Activated CD4-positive, alpha-beta memory T cell treated with anti-CD3 and anti-CD28 coated beads, Interleukin-2, amount 10 ng/mL, durations not matched to agents 7 days and 5 days (primary cell): ENCODE measurements around the gene BBIP1. TPM values are rescaled to one million over a fixed set of nuclear protein-coding genes. Genes with fewer than 3 reads are reported as not detected.
"Not testable (repeated sequence)": the region's sequence is repeated elsewhere in the genome, so short reads cannot be mapped to it uniquely, and the experiment has no call there.

ENCODE experiments used
- CTCF ChIA-PET: fragments of 350-600 bp; sonication (Branson Sonifier 250); formaldehyde crosslinking; loops from one replicate; lab custom pipeline; 2021; ENCODE audit warnings: antibody characterized with exemption, inconsistent platforms; lab: Charles Lee
- POLR2A ChIA-PET: fragments of 350-600 bp; sonication (Branson Sonifier 250); formaldehyde crosslinking; loops from one replicate; lab custom pipeline; 2021; ENCODE audit warnings: antibody characterized with exemption; lab: Charles Lee
- DNase-seq: peaks from one replicate; pipeline ENCODE4 v3.0.0-alpha.2; 2020
- H3K27ac Mint-ChIP-seq: one replicate; pipeline ENCODE4 v1.8.0; 2021; ENCODE audit warnings: mild to moderate bottlenecking, mixed read lengths
- H3K27me3 Mint-ChIP-seq: one replicate; pipeline ENCODE4 v1.8.0; 2021; ENCODE audit warnings: mixed read lengths
- H3K36me3 Mint-ChIP-seq: one replicate; pipeline ENCODE4 v1.8.0; 2021; ENCODE audit warnings: low read depth, mixed read lengths
- H3K4me1 Mint-ChIP-seq: one replicate; pipeline ENCODE4 v1.8.0; 2021; ENCODE audit warnings: mixed read lengths
- H3K4me3 Mint-ChIP-seq: one replicate; pipeline ENCODE4 v1.8.0; 2021; ENCODE audit warnings: mild to moderate bottlenecking, mixed read lengths
- H3K9me3 Mint-ChIP-seq: one replicate; pipeline ENCODE4 v1.8.0; 2021; ENCODE audit warnings: mixed read lengths
- total RNA-seq, 2 experiments: library from RNA; stranded (reverse); gene quantifications; one replicate each; pipeline ENCODE4 v1.2.3, GENCODE V29; 2021

Gene BBIP1
- total RNA-seq, 2 experiments from 2014 or later: 24.8 to 30.2 TPM

- H3K4me1 Mint-ChIP-seq: peaks cover 44% of the 10 kb centered on the region
- ChIA-PET POLR2A (interaction anchor here (0.9 to 2.1 kb wide), 3 partner anchors 9 to 130 kb away, joined by 3 to 15 read pairs (median 10); no protein-coding TSS in a partner anchor), CTCF (interaction anchor here (1.3 to 1.7 kb wide), 4 partner anchors 9 to 71 kb away, joined by 3 to 10 read pairs (median 3); no protein-coding TSS in a partner anchor)
- H3K27ac Mint-ChIP-seq: peak overlapping the region; percentile 34
- no peak for DNase-seq
- no peaks in the 10 kb centered on the region for H3K27me3 Mint-ChIP-seq
- H3K4me3 Mint-ChIP-seq: peak overlapping the region; percentile 64
- H3K36me3 Mint-ChIP-seq: peaks cover 35% of the 10 kb centered on the region
- no peaks in the 10 kb centered on the region for H3K9me3 Mint-ChIP-seq
Measured at GRCh38 chr10:110873951-110874350, 45.0 kb downstream of the BBIP1 start.

GRCh38 chr10:110872984-110873923, 45.7 kb downstream of the BBIP1 start:
- ChIA-PET POLR2A (interaction anchor here (0.9 to 2.5 kb wide), 12 partner anchors 9 to 129 kb away, joined by 3 to 26 read pairs (median 10); partner anchors contain the start of genes BBIP1 and SHOC2), CTCF (interaction anchor here (0.8 to 1.7 kb wide), 9 partner anchors 9 to 70 kb away, joined by 3 to 10 read pairs (median 3); no protein-coding TSS in a partner anchor)
- H3K9me3 Mint-ChIP-seq: no peaks in the 10 kb centered on the region
- H3K4me1 Mint-ChIP-seq: peaks cover 51% of the 10 kb centered on the region
- no peaks in the 10 kb centered on the region for H3K27me3 Mint-ChIP-seq
- peaks cover 29% of the 10 kb centered on the region for H3K36me3 Mint-ChIP-seq
- H3K27ac Mint-ChIP-seq: peak overlapping the region; percentile 85
- DNase-seq: no peak
- H3K4me3 Mint-ChIP-seq: peak overlapping the region; percentile 85

GRCh38 chr10:110872145-110872983, 46.6 kb downstream of the BBIP1 start:
- Mint-ChIP-seq H3K4me3 (peak overlapping the region; percentile 90), H3K27me3 (no peaks in the 10 kb centered on the region), H3K36me3 (peaks cover 21% of the 10 kb centered on the region), H3K4me1 (peaks cover 60% of the 10 kb centered on the region), H3K9me3 (no peaks in the 10 kb centered on the region), H3K27ac (peak overlapping the region; percentile 85)
- ChIA-PET CTCF (interaction anchor here (0.8 to 1.7 kb wide), 13 partner anchors 8 to 98 kb away, joined by 3 to 15 read pairs (median 3); no protein-coding TSS in a partner anchor), POLR2A (interaction anchor here (1.1 to 3.2 kb wide), 17 partner anchors 8 to 123 kb away, joined by 3 to 98 read pairs (median 6); partner anchors contain the start of genes BBIP1 and SHOC2)
- peak; percentile 77 for DNase-seq

- Mint-ChIP-seq H3K4me3 (peak within 1 kb of the TSS; percentile 90), H3K4me1 (peaks cover 66% of the 10 kb centered on the region), H3K36me3 (peaks cover 17% of the 10 kb centered on the region), H3K27me3 (no peaks in the 10 kb centered on the region), H3K9me3 (no peaks in the 10 kb centered on the region), H3K27ac (peak within 1 kb of the TSS; percentile 94)
- peak; percentile 96 for DNase-seq
- ChIA-PET CTCF (interaction anchor here (0.6 to 1.2 kb wide), 11 partner anchors 11 to 272 kb away, joined by 3 to 15 read pairs (median 3); partner anchors contain the start of genes BBIP1 and SHOC2), POLR2A (interaction anchor here (0.6 to 3.2 kb wide), 15 partner anchors 8 to 305 kb away, joined by 3 to 98 read pairs (median 6); partner anchors contain the start of genes BBIP1 and SHOC2)
Measured at GRCh38 chr10:110871298-110872084, 47.5 kb downstream of the BBIP1 start, which contains the start of gene PDCD4. PDCD4 (plus strand) TSS chr10:110871928; CDS start chr10:110876028, 4,100 bp downstream.

- peaks cover 70% of the 10 kb centered on the region for H3K4me1 Mint-ChIP-seq
- H3K27ac Mint-ChIP-seq: peak overlapping the region; percentile 94
- ChIA-PET POLR2A (interaction anchor here (0.6 to 3.2 kb wide), 11 partner anchors 11 to 122 kb away, joined by 3 to 98 read pairs (median 6); partner anchors contain the start of genes BBIP1 and SHOC2), CTCF (interaction anchor here (0.8 to 1.2 kb wide), 6 partner anchors 13 to 271 kb away, joined by 3 to 15 read pairs (median 4); no protein-coding TSS in a partner anchor)
- H3K9me3 Mint-ChIP-seq: no peaks in the 10 kb centered on the region
- H3K27me3 Mint-ChIP-seq: no peaks in the 10 kb centered on the region
- peak overlapping the region; percentile 90 for H3K4me3 Mint-ChIP-seq
- DNase-seq: no peak
- peaks cover 12% of the 10 kb centered on the region for H3K36me3 Mint-ChIP-seq
Measured at GRCh38 chr10:110870823-110871297, 48.1 kb downstream of the BBIP1 start.

- Mint-ChIP-seq H3K9me3 (no peaks in the 10 kb centered on the region), H3K36me3 (peaks cover 8% of the 10 kb centered on the region), H3K4me3 (peak overlapping the region; percentile 90), H3K27ac (peak overlapping the region; percentile 94), H3K4me1 (peaks cover 80% of the 10 kb centered on the region), H3K27me3 (no peaks in the 10 kb centered on the region)
- ChIA-PET CTCF (interaction anchor here (1.5 kb wide), 2 partner anchors 66 kb away, joined by 5 to 7 read pairs; no protein-coding TSS in a partner anchor), POLR2A (interaction anchor here (1.2 to 5.3 kb wide), 6 partner anchors 9 to 49 kb away, joined by 3 to 98 read pairs (median 22); partner anchors contain the start of genes BBIP1 and SHOC2)
- no peak for DNase-seq
Measured at GRCh38 chr10:110868981-110869380, 50.0 kb downstream of the BBIP1 start.

- Mint-ChIP-seq H3K9me3 (no peaks in the 10 kb centered on the region), H3K4me3 (no peak overlapping the region), H3K36me3 (peaks cover 6% of the 10 kb centered on the region), H3K27ac (peak overlapping the region; percentile 94), H3K4me1 (peaks cover 84% of the 10 kb centered on the region), H3K27me3 (no peaks in the 10 kb centered on the region)
- CTCF ChIA-PET: interaction anchor here (0.9 to 3.1 kb wide), 5 partner anchors 10 to 94 kb away, joined by 3 to 15 read pairs (median 5); no protein-coding TSS in a partner anchor
- POLR2A ChIA-PET: interaction anchor here (1.2 to 5.3 kb wide), 7 partner anchors 10 to 94 kb away, joined by 3 to 41 read pairs (median 6); partner anchors contain the start of genes BBIP1 and SHOC2
- no peak for DNase-seq
Measured at GRCh38 chr10:110867807-110868465, 51.0 kb downstream of the BBIP1 start.

GRCh38 chr10:110867011-110867806, 51.8 kb downstream of the BBIP1 start:
- not testable (repeated sequence) for H3K4me3 Mint-ChIP-seq, H3K36me3 Mint-ChIP-seq, H3K9me3 Mint-ChIP-seq, H3K27me3 Mint-ChIP-seq, DNase-seq
- peaks cover 89% of the 10 kb centered on the region for H3K4me1 Mint-ChIP-seq
- ChIA-PET CTCF (interaction anchor here (1.3 to 3.1 kb wide), 3 partner anchors 9 to 64 kb away, joined by 5 to 15 read pairs (median 7); no protein-coding TSS in a partner anchor), POLR2A (interaction anchor here (1.2 to 5.3 kb wide), 7 partner anchors 9 to 93 kb away, joined by 3 to 41 read pairs (median 6); partner anchors contain the start of genes BBIP1 and SHOC2)
- H3K27ac Mint-ChIP-seq: peak overlapping the region; percentile 94

GRCh38 chr10:110865809-110866482, 53.0 kb downstream of the BBIP1 start:
- no peak for DNase-seq
- POLR2A ChIA-PET: interaction anchor here (1.5 to 5.3 kb wide), 4 partner anchors 8 to 92 kb away, joined by 5 to 41 read pairs (median 24); partner anchors contain the start of genes BBIP1 and SHOC2
- Mint-ChIP-seq H3K4me1 (peaks cover 92% of the 10 kb centered on the region), H3K36me3 (peaks cover 4% of the 10 kb centered on the region), H3K27ac (peak overlapping the region; percentile 91), H3K9me3 (no peaks in the 10 kb centered on the region), H3K4me3 (peak overlapping the region; percentile 73), H3K27me3 (no peaks in the 10 kb centered on the region)
- CTCF ChIA-PET: interaction anchor here (3.1 kb wide), 1 partner anchor 8 kb away, joined by 15 read pairs; no protein-coding TSS in a partner anchor
